MM.1S (cell line): ENCODE data around the gene DNAH10.

Experiments used
- CTCF ChIP-seq: fragments of 300-600 bp; sonication (generic); IDR thresholded peaks from 2 replicates; pipeline ENCODE4 v1.5.1; 2016; ENCODE audit warnings: antibody characterized with exemption, low read length, mixed read lengths
- EZH2 ChIP-seq: fragments of 300-600 bp; sonication (generic); optimal IDR thresholded peaks from 2 replicates; pipeline ENCODE3; 2017; ENCODE audit warnings: low read depth, mild to moderate bottlenecking, antibody characterized with exemption, low read length, mixed read lengths

GRCh38 chr12:123807670-123808069 is 45.6 kb downstream of the DNAH10 start:
- no peak for TF ChIP-seq CTCF
- no peak for TF ChIP-seq EZH2
